Type B pancreatic cell (in vitro differentiated cells): Measurements from ENCODE around the gene ACSM3. TPM values are rescaled to one million over a fixed set of nuclear protein-coding genes. Genes with fewer than 3 reads are reported as not detected.
"Not testable (repeated sequence)": the region's sequence is repeated elsewhere in the genome, so short reads cannot be mapped to it uniquely, and the experiment has no call there.

Experiments used
- DNase-seq: peaks from one replicate; pipeline ENCODE4 v3.0.0; 2021; ENCODE audit warnings: mixed read lengths; ENCODE audit not compliant: unreplicated experiment; ENCODE audit errors: extremely low spot score
- H3K27ac Mint-ChIP-seq: 2 replicates; pipeline ENCODE4 v1.8.0; 2021; ENCODE audit warnings: mild to moderate bottlenecking, mixed read lengths
- H3K27me3 Mint-ChIP-seq: 2 replicates; pipeline ENCODE4 v1.8.0; 2021; ENCODE audit warnings: mixed read lengths
- H3K36me3 Mint-ChIP-seq: 2 replicates; pipeline ENCODE4 v1.8.0; 2021; ENCODE audit warnings: mixed read lengths
- H3K4me1 Mint-ChIP-seq: one replicate; pipeline ENCODE4 v1.8.0; 2021; ENCODE audit warnings: mixed read lengths; ENCODE audit not compliant: unreplicated experiment
- H3K4me3 Mint-ChIP-seq: 2 replicates; pipeline ENCODE4 v1.8.0; 2021; ENCODE audit warnings: mild to moderate bottlenecking, mixed read lengths
- H3K9me3 Mint-ChIP-seq: 2 replicates; pipeline ENCODE4 v1.8.0; 2021; ENCODE audit warnings: mixed read lengths
- long read RNA-seq: library from polyadenylated mRNA; unstranded; transcript quantifications from one replicate; pipeline ENCODE4 v2.0.0, GENCODE V29; 2020
- total RNA-seq: library from RNA; stranded (reverse); gene quantifications from 2 replicates; pipeline ENCODE4 v1.2.1, GENCODE V29; 2021; ENCODE audit warnings: low replicate concordance
- TF ChIP-seq, protein P1 (sequence below): fragments of 200-600 bp; sonication (generic); conservative IDR thresholded peaks from 2 replicates; pipeline ENCODE4 v1.5.0; 2021; ENCODE audit warnings: antibody characterized with exemption, mild to moderate bottlenecking

Gene ACSM3
- total RNA-seq: 22.6 and 51.2 TPM in 2 replicates
- long read RNA-seq, transcript ACSM3-201 (14 exons, 2,845 nt): minor isoform, 34 of 157 reads
- long read RNA-seq, transcript ACSM3-215 (2 exons, 3,311 nt): major isoform, 50 of 157 reads
- long read RNA-seq, partial matches to known transcripts: 7 of 157 reads
- long read RNA-seq, other reads (novel, unspliced or antisense): 63 of 157 reads

DNA sequence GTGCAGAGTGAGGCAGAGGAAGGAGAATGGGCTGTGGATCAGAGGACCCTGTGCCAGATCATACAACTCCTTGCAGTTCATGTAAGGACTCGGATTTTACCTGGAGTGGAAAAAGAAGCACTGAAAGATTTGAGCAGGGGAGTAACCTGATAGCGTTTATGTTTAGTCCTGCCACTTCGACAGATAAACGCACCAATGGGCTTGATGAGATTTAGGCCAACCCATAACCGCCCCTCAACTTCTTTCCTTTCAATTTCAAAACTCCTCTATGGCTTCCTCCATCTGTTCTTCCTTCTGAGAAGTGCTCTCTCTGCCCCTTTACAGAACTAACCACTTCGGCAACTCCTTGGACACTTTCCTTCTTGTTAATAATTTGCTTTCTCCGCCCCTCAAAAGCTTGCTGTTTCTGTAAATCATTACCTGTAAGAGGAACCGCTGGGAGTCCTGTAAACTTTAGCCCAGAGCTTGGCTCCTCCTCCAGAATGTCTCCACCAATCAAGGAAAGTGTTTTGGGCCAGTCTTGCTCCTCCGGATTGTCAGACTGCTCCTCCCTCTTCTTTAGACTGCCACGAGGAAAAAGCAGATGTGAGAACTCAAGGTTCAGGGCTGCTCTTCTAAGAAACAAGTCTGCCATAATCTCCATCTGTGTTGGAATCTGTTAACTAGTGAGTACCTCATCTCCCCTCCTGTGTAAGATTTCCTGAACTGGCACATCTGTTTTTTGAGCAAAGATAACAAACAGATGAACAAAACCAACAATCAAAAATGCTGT lies at the start of gene ACSM3:
TSS of gene ACSM3 (plus strand) at position 554 of the 772 bp plus-strand sequence. CDS start 6,021 bp downstream, outside the sequence.
- peak within 1 kb of the TSS; percentile 87 for H3K27ac Mint-ChIP-seq
- no peaks in the 10 kb centered on the region for H3K9me3 Mint-ChIP-seq
- H3K4me3 Mint-ChIP-seq: peak within 1 kb of the TSS; percentile 92
- H3K27me3 Mint-ChIP-seq: no peaks in the 10 kb centered on the region
- peaks cover 8% of the 10 kb centered on the region for H3K4me1 Mint-ChIP-seq
- no peaks in the 10 kb centered on the region for H3K36me3 Mint-ChIP-seq
- TF ChIP-seq, protein P1, sequence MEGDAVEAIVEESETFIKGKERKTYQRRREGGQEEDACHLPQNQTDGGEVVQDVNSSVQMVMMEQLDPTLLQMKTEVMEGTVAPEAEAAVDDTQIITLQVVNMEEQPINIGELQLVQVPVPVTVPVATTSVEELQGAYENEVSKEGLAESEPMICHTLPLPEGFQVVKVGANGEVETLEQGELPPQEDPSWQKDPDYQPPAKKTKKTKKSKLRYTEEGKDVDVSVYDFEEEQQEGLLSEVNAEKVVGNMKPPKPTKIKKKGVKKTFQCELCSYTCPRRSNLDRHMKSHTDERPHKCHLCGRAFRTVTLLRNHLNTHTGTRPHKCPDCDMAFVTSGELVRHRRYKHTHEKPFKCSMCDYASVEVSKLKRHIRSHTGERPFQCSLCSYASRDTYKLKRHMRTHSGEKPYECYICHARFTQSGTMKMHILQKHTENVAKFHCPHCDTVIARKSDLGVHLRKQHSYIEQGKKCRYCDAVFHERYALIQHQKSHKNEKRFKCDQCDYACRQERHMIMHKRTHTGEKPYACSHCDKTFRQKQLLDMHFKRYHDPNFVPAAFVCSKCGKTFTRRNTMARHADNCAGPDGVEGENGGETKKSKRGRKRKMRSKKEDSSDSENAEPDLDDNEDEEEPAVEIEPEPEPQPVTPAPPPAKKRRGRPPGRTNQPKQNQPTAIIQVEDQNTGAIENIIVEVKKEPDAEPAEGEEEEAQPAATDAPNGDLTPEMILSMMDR: no peak
- DNase-seq: peak; percentile 68

DNA sequence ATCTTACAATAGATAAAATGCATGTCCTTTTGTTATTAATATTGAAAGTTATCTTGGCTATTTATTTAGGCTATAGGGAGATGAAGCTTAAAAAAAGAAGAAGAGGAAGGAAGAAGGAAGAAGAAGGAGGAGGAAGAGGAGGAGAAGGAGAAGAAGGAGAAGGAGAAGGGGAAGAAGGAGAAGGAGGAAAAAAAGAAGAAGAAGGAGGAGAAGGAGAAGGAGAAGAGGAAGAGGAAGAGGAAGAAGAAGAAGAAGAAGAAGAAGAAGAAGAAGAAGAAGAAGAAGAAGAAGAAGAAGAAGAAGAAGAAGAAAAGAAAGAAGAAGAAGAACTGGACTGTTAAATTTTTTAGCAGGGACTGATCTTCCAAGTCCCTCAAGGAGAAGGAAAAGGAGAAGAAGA lies 46.1 kb upstream of the ACSM3 start:
- H3K27ac Mint-ChIP-seq, H3K36me3 Mint-ChIP-seq, H3K9me3 Mint-ChIP-seq, H3K4me1 Mint-ChIP-seq, DNase-seq, H3K4me3 Mint-ChIP-seq, H3K27me3 Mint-ChIP-seq: not testable (repeated sequence)

DNA sequence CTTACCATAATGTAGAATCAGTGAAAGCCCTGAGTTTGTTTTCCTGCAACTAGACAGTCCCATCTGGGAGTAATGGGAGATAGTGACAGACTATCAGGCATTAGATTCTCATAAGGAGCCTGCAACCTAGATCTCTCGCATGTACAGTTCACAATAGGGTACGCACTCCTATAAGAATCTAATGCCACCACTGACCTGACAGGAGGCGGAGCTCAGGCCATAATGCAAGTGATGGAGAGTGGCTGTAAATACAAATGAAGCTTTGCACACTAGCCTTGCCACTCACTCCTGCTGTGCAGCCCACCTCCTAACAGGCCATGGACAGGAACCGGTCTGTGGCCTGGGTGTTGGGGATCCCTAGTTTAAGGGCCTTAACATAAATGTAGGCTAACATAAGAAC lies 43.6 kb upstream of the ACSM3 start:
- DNase-seq: no peak
- Mint-ChIP-seq H3K36me3 (no peaks in the 10 kb centered on the region), H3K4me3 (no peak overlapping the region), H3K27me3 (no peaks in the 10 kb centered on the region), H3K27ac (no peak overlapping the region), H3K9me3 (no peaks in the 10 kb centered on the region), H3K4me1 (no peaks in the 10 kb centered on the region)
- TF ChIP-seq, protein P1: no peak

- Mint-ChIP-seq H3K4me1 (no peaks in the 10 kb centered on the region), H3K27me3 (no peaks in the 10 kb centered on the region), H3K27ac (no peak overlapping the region), H3K9me3 (no peaks in the 10 kb centered on the region), H3K4me3 (no peak overlapping the region), H3K36me3 (no peaks in the 10 kb centered on the region)
- TF ChIP-seq, protein P1: no peak
- no peak for DNase-seq
Observed at GRCh38 chr16:20726661-20727060, 37.2 kb upstream of the ACSM3 start.

DNA sequence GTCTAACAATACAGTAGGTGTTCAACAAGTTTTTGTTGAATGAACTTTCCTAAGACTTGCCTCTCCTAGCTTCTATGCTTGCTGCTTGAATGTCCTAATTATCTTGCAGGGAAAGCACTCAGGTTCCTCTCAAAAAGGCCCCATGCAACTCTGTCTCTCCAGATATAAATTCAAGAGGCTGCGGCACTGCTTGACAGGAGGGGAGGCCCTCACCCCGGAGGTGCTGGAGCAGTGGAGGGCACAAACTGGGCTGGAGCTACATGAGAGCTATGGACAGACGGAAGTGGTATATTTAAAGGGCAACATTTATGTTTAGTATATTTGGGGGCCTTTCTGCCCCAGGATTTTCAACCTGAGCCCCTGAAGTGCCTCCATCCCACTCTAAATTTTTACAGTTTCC lies 36.6 kb upstream of the ACSM3 start:
- H3K27me3 Mint-ChIP-seq: no peaks in the 10 kb centered on the region
- no peak overlapping the region for H3K27ac Mint-ChIP-seq
- H3K9me3 Mint-ChIP-seq: no peaks in the 10 kb centered on the region
- H3K4me3 Mint-ChIP-seq: no peak overlapping the region
- no peaks in the 10 kb centered on the region for H3K4me1 Mint-ChIP-seq
- no peaks in the 10 kb centered on the region for H3K36me3 Mint-ChIP-seq
- TF ChIP-seq, protein P1: no peak
- no peak for DNase-seq

DNA sequence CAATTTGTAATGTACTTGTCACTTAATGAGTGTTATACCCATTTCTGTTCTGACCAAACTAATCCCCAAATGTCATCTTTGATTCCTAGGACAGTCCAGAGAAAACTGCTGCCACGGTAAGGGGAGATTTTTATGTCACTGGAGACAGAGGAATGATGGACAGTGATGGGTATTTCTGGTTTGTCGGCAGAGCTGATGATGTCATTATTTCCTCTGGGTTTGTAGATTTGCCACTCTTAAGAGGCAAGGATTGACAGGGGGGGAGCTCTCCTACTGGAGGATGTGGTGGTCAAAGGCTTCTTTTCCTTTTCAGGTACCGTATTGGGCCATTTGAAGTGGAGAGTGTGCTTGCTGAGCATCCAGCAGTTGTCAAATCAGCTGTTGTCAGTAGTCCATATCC lies 34.7 kb upstream of the ACSM3 start:
- TF ChIP-seq, protein P1: no peak
- Mint-ChIP-seq H3K27me3 (no peaks in the 10 kb centered on the region), H3K27ac (no peak overlapping the region), H3K4me1 (no peaks in the 10 kb centered on the region), H3K36me3 (peaks cover 3% of the 10 kb centered on the region), H3K4me3 (no peak overlapping the region), H3K9me3 (no peaks in the 10 kb centered on the region)
- no peak for DNase-seq
